Activated CD4-positive, alpha-beta T cell treated with anti-CD3 and anti-CD28 coated beads, Interleukin-2, amount 50 U/mL, for 4 hours (primary cell): ENCODE results near the gene OR1L1.

ENCODE experiments used
- DNase-seq, 2 experiments: peaks; one replicate each; pipeline ENCODE4 v3.0.0-alpha.2; 2020

OR1L1 gene, protein sequence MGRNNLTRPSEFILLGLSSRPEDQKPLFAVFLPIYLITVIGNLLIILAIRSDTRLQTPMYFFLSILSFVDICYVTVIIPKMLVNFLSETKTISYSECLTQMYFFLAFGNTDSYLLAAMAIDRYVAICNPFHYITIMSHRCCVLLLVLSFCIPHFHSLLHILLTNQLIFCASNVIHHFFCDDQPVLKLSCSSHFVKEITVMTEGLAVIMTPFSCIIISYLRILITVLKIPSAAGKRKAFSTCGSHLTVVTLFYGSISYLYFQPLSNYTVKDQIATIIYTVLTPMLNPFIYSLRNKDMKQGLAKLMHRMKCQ

DNA sequence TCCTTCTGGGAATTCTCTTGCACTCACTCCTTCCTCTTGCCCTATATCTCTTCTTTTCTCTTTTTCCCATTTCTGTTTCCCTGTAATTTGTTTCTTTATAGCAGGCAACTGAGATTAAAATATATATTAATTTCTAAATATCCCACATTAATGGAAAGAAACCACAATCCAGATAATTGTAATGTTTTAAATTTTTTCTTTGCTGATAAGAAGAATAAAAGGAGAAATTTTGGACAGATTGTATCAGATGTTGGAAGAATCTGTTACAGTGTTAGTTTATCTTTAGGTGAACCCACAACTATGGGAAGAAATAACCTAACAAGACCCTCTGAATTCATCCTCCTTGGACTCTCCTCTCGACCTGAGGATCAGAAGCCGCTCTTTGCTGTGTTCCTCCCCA, at the start of gene OR1L1:
Gene OR1L1 (plus strand): TSS at position 301 of the 400 bp plus-strand sequence. CDS start 0 bp downstream, at position 301.
- no peak for DNase-seq

DNA sequence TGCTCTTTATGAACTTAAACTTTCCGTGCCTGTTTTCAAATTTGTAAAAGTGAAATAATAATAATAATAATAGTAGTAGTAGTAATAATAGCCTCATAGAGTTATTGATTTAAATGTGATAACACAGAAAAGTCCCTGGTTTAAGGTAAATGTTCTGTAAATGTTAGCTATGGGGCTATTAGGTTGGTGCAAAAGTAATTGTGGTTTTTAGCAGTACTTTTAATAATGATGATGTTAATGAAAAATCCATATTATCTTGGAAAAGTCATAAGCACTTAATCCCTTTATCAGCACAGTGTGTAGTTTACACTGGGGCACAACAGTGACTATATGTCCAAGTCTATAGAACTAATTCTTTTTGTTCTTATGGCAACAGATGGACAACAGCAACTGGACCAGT, 47.2 kb upstream of the OR1L1 start, which contains the start of gene OR1Q1:
Gene OR1Q1 (plus strand): TSS at position 377 of the 400 bp plus-strand sequence. CDS start 0 bp downstream, at position 377.
- no peak for DNase-seq

DNA sequence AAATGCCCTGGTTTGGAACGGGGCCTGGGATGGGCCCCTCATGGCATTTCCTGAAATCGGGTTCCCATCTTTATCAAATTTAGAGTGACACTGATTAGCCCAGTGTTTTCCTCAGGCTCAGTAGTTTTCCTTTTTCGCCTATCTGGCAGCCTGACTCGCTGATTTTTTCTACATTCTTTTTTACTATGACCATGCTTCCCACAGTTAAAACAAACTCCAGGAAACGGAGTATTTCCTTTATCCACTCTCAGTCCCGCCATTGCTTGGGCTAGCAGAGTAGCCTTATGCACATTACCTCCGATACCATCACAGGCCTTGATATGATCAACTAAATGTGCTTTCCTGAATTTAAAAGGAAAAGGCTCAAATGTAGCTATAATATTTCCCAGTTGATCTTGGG, 41.5 kb upstream of the OR1L1 start:
- no peak for DNase-seq

DNA sequence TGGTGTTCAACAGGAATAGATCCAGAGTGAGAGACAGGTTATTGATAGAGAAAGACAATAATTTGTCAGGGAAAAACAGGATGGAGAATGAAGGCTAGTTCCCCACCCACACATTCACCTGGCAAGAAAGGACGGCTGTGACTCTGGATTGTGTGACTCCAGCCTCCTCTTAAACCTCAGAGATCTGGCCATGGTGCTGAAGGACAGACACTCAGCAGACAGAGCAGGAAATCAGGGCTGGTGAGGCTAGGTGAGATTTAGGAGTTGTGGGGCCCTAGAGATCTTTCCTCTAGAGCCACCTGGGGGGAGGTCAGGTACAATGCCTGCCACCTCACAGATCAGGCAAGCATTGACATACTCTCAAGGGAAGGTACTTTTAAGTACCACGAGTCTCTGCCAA, 19.3 kb upstream of the OR1L1 start:
- no peak for DNase-seq

DNA sequence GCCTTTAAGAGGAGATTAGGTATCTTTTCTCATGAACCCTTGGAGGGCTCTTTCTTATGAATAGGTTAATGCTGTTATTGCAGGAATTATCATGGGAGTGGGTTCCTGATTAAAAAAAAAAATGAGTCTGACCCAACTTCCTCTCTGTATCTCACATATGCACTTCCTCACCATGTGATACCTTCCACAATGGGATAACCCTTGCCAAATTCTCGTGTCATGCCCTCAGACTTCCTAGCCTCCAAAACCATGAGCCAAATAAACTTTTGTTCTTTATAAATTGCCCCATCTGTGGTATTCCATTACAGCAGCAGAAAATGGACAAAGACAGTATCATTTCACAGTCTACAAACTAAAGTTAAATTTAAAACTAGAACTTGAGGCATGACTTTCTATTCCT, 5.1 kb upstream of the OR1L1 start:
- no peak for DNase-seq

DNA sequence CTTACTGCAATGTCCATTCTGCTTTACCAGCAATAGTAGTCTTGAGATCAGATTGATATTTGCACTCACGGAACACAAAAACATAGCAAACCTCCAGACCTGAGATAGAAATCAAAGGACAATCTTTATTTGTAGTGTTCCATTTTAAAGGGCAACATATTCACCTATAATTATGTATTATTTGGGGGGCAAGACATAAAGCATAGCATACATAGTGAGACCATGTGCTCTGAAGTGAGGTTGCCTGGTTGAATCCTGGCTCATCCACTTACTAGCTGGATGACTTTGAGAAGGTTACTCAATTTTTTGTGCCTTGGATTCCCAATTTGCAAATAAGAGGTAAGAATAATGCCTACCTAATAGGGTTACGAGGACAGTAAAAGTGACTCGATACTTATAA, 4.0 kb upstream of the OR1L1 start, which contains the start of gene OR1B1:
Gene OR1B1 (minus strand): TSS at position 101 of the 400 bp plus-strand sequence.
- no peak for DNase-seq

DNA sequence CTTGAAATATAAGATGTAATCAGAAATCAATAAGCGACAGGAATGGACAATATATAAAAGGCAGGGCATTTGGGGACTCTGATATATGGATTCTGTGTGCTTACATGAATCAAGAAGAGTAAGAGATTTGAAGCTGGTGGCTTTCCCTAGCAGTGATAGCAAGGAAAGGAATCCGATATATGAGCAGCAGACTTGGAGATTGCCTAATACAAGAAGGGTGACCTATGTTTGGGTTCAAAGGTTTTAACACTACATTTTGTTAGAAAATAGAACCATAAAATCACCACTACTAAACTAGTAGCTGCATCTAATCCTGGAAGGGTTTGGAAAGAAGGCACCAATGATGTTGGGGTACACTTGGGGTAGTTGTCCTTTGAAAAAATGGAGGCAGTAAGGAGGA, 11.0 kb downstream of the OR1L1 start:
- DNase-seq, result no peak

DNA sequence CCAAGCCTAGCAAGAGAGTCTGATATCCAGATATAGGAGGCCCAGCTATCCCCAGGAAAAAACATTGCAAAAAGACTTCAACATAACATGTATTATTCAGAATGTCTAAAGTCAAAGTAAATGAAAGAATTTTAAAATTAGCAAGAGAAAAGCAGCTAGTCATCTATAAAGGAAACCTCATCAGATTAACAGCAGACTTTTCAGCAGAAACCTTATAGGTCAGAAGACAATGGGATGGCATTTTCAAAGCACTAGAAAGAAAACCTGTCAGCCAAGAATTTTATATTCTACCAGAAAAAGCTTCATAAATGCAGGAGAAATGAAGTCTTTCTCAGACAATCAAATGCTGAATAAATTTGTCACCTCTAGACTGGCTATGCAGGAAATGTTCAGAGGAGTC, 23.3 kb downstream of the OR1L1 start:
- no peak for DNase-seq

DNA sequence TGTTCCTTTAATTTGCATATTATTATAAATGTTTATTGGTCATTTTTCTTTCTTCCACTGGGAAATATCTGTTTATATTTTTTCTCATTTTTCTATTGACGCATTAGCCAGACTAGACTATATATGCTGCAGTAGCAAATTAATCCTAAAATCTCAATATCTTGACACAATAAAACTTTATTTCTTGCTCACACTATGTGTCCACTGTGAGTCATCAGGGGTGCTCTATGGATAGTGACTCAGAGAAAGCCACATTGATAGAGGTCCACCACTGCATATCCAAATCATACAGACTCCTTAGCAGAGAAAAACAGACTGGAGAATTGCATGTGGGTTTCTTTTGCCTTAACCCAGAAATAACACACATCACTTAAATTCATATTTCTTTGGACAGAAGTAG, 34.2 kb downstream of the OR1L1 start:
- no peak for DNase-seq
